ENCODE measurements around the gene EIF4E2. TPM values are rescaled to one million over a fixed set of nuclear protein-coding genes. Genes with fewer than 3 reads are reported as not detected.
"Not testable (repeated sequence)": the region's sequence is repeated elsewhere in the genome, so short reads cannot be mapped to it uniquely, and the experiment has no call there.

Gene EIF4E2
- total RNA-seq, 2 donors from 2014 or later: 99.5 to 109 TPM

DNA sequence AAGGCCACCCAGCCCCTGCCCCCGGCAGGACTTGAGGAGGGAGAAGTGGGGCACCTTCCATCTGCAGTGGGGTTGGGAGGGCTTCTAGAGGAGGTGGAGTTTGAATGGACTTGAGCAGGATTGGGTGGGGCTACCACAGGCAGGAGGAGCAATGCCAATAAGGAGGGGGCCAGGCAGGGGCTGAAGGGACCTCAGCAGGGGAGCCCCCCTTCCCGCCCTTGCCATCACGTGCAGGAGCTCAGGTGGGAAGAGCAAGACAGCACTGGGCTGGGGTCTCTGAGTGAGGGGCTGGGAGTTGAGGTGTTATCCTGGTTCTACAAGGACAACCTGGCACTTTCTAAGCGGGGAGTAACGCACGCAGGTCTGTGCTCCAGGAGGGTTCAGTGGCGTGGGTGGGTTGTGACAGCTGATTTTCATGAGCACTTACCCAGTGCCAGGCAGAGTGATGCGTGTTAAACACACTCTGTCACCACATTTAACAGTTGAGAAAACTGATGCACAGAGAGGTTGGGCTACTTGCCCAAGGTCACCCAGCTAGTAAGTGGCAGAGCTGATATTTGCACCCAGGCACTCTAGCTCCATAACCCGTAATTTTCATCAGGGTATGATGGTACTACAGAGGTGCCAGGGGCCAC lies 19.7 kb upstream of the EIF4E2 start:
- H3K9ac ChIP-seq (ENCODE audit: low read depth in 2 of 2, low read length in 2 of 2): no peak overlapping the region
- H3K27ac ChIP-seq: no peak overlapping the region
- H3K4me1 ChIP-seq: no peaks in the 10 kb centered on the region
- TF ChIP-seq CTCF (IDR thresholded peaks at IDR 0.05): no peak
- no peak for DNase-seq
- H3K4me3 ChIP-seq: no peak overlapping the region
- no peaks in the 10 kb centered on the region for H3K27me3 ChIP-seq
- H3K36me3 ChIP-seq: no peaks in the 10 kb centered on the region
- intact Hi-C loops (cut with DNase I): no loop called here
- H3K9me3 ChIP-seq: no peaks in the 10 kb centered on the region

DNA sequence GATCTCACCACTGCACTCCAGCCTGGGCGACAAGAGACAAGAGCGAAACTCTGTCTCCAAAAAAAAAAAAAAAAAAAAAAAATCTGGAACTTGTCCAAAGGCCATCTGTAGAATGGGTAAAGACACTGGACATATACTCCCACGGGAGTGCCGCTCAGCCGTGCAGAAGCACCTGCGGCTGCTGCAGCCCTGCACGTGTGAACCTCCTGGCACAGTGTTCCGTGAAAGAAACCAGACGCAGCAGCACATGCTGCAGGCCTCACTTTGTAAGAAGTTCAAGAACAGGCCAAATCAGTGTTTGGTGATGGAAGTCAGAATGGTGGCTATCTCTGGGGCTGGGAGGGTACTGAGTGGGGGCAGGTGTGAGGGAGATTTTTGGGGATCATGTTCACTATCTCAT lies 18.1 kb upstream of the EIF4E2 start:
- no peak for TF ChIP-seq CTCF (IDR thresholded peaks at IDR 0.05)
- H3K36me3 ChIP-seq: no peaks in the 10 kb centered on the region
- DNase-seq: no peak
- no peak overlapping the region for H3K27ac ChIP-seq
- intact Hi-C loops (cut with DNase I): no loop called here
- no peaks in the 10 kb centered on the region for H3K27me3 ChIP-seq
- no peak overlapping the region for H3K9ac ChIP-seq (ENCODE audit: low read depth in 2 of 2, low read length in 2 of 2)
- H3K4me3 ChIP-seq: no peak overlapping the region
- no peaks in the 10 kb centered on the region for H3K4me1 ChIP-seq
- H3K9me3 ChIP-seq: no peaks in the 10 kb centered on the region

DNA sequence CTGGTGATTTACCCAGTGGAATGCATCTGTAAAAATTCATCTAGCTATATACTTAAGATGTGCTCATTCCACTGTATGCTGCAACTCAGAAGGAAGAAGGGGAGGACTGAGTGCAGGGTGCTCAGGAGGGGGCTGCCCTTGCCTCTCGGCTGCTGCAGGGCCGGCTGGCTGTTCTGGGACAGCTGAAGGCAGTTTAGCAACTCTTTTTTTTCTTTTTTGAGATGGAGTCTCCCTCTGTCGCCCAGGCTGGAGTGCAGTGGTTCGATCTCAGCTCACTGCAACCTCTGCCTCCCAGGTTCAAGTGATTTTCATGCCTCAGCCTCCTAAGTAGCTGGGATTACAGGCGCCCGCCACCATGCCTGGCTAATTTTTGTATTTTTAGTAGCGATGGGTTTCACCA lies 17.7 kb upstream of the EIF4E2 start:
- H3K4me3 ChIP-seq; intact Hi-C loops (cut with DNase I); H3K9me3 ChIP-seq; H3K36me3 ChIP-seq; H3K9ac ChIP-seq (ENCODE audit: low read depth in 2 of 2, low read length in 2 of 2); DNase-seq; H3K27ac ChIP-seq; H3K4me1 ChIP-seq; H3K27me3 ChIP-seq: not testable (repeated sequence)

DNA sequence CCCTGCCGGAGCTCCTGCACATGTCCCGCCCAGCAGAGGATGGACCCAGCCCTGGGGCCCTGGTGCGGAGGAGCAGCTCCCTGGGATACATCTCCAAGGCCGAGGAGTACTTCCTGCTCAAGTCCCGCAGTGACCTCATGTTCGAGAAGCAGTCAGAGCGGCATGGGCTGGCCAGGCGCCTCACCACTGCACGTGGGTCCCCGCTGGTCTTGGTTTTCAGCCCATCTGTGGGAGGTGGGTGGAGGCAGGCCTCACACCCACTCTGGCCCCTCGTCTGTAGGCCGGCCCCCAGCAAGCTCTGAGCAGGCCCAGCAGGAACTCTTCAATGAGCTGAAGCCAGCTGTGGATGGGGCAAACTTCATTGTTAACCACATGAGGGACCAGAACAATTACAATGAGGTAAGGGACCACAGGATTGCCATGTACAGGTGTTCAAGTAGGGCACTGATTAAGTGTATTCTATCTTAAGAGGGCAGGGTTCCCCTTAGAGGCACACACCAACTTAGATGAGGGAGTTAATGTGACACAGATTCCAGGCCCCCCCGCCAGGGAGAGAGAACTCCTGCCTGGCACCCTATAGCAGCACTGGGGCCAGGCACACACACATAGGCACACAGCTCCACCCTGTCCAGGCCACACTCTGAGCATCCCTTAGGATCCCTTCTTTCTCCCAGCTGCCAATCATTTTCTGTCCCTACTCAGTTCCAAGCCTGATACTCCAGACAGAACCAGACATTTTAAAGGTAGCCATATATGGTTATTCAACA lies 16.4 kb upstream of the EIF4E2 start:
- Histone ChIP-seq H3K4me3 (no peak overlapping the region), H3K36me3 (no peaks in the 10 kb centered on the region), H3K4me1 (no peaks in the 10 kb centered on the region), H3K27ac (no peak overlapping the region), H3K27me3 (no peaks in the 10 kb centered on the region), H3K9ac (ENCODE audit: low read depth in 2 of 2, low read length in 2 of 2) (no peak overlapping the region), H3K9me3 (no peaks in the 10 kb centered on the region)
- no peak for TF ChIP-seq CTCF (IDR thresholded peaks at IDR 0.05)
- no peak for DNase-seq
- intact Hi-C loops (cut with DNase I): no loop called here

- Histone ChIP-seq H3K9me3 (no peaks in the 10 kb centered on the region), H3K4me3 (no peak overlapping the region), H3K4me1 (no peaks in the 10 kb centered on the region), H3K36me3 (no peaks in the 10 kb centered on the region), H3K27ac (no peak overlapping the region), H3K9ac (ENCODE audit: low read depth in 2 of 2, low read length in 2 of 2) (no peak overlapping the region), H3K27me3 (no peaks in the 10 kb centered on the region)
- no peak for TF ChIP-seq CTCF (IDR thresholded peaks at IDR 0.05)
- intact Hi-C loops (cut with DNase I): no loop called here
- no peak for DNase-seq
These were observed 15.4 kb upstream of the EIF4E2 start for GRCh38 chr2:232534940-232535651.

Data from colonic mucosa (tissue), 4 donors.